Activated B cell treated with CpG ODN at 0.5 μM for 24 hours (primary cell): ENCODE data around the gene P4HB. TPM values are rescaled to one million over a fixed set of nuclear protein-coding genes. Genes with fewer than 3 reads are reported as not detected.

Source experiments
- ATAC-seq: fragments of 200-7000 bp; cut with Tn5 transposase; one replicate; pipeline ENCODE4 v1.10.0; 2021; ENCODE audit warnings: low read depth, mild to moderate bottlenecking, moderate library complexity
- CTCF ChIA-PET: fragments of 350-600 bp; sonication (Branson Sonifier 250); formaldehyde crosslinking; loops from one replicate; lab custom pipeline; 2021; ENCODE audit warnings: antibody characterized with exemption; lab: Charles Lee
- POLR2A ChIA-PET: fragments of 350-600 bp; sonication (Branson Sonifier 250); formaldehyde crosslinking; loops from one replicate; lab custom pipeline; 2021; ENCODE audit warnings: antibody characterized with exemption; lab: Charles Lee
- DNase-seq: peaks from one replicate; pipeline ENCODE4 v3.0.0; 2022
- H3K27ac Mint-ChIP-seq: one replicate; pipeline ENCODE4 v1.8.0; 2020; ENCODE audit warnings: mixed read lengths
- H3K27me3 Mint-ChIP-seq: one replicate; pipeline ENCODE4 v1.8.0; 2021; ENCODE audit warnings: mixed read lengths
- H3K36me3 Mint-ChIP-seq: one replicate; pipeline ENCODE4 v1.8.0; 2021; ENCODE audit warnings: low read depth, mixed read lengths
- H3K4me1 Mint-ChIP-seq: one replicate; pipeline ENCODE4 v1.8.0; 2021; ENCODE audit warnings: mixed read lengths
- H3K4me3 Mint-ChIP-seq: one replicate; pipeline ENCODE4 v1.8.0; 2020; ENCODE audit warnings: mild to moderate bottlenecking, mixed read lengths
- H3K9me3 Mint-ChIP-seq: one replicate; pipeline ENCODE4 v1.8.0; 2020; ENCODE audit warnings: mixed read lengths
- CTCF ChIP-seq: fragments of 200-600 bp; IDR thresholded peaks from one replicate; pipeline ENCODE4 v1.8.0; 2022; ENCODE audit warnings: antibody characterized with exemption, mild to moderate bottlenecking
- intact Hi-C: fragments of 100-400 bp; cut with micrococcal nuclease; formaldehyde crosslinking; loops from one replicate; pipeline ENCODE4 v1.15.1; 2024
- total RNA-seq: library from RNA; stranded (reverse); gene quantifications from 2 replicates; pipeline ENCODE4 v1.2.3, GENCODE V29; 2022

Gene P4HB
- total RNA-seq, 1 donor from 2014 or later: 225 TPM

GRCh38 chr17:81831957-81832607, 28.3 kb downstream of the P4HB start:
- H3K36me3 Mint-ChIP-seq: peaks cover 6% of the 10 kb centered on the region
- H3K27ac Mint-ChIP-seq: peak overlapping the region; percentile 91
- ChIA-PET CTCF (no interaction called here), POLR2A (interaction anchor here (0.6 to 2.1 kb wide), 5 partner anchors 22 to 605 kb away, joined by 3 to 6 read pairs (median 5); partner anchors contain the start of genes DCXR, NPLOC4 and TSPAN10)
- intact Hi-C loops: loop anchor here (1.0 kb wide), 1 partner anchor 97 kb away; no protein-coding TSS in a partner anchor
- H3K9me3 Mint-ChIP-seq: no peaks in the 10 kb centered on the region
- H3K4me3 Mint-ChIP-seq: peak overlapping the region; percentile 92
- ATAC-seq: peak; percentile 23
- no peaks in the 10 kb centered on the region for H3K27me3 Mint-ChIP-seq
- peaks cover 25% of the 10 kb centered on the region for H3K4me1 Mint-ChIP-seq
- peak; percentile 23 for DNase-seq
- TF ChIP-seq CTCF: no peak

GRCh38 chr17:81831563-81831956, 28.8 kb downstream of the P4HB start:
- DNase-seq: no peak
- ChIA-PET POLR2A (interaction anchor here (0.6 kb wide), 1 partner anchor 109 kb away, joined by 3 read pairs; no protein-coding TSS in a partner anchor), CTCF (no interaction called here)
- no peaks in the 10 kb centered on the region for H3K27me3 Mint-ChIP-seq
- H3K4me3 Mint-ChIP-seq: peak overlapping the region; percentile 92
- H3K4me1 Mint-ChIP-seq: peaks cover 25% of the 10 kb centered on the region
- no peak for ATAC-seq
- intact Hi-C loops: no loop called here
- no peak for TF ChIP-seq CTCF
- H3K27ac Mint-ChIP-seq: peak overlapping the region; percentile 91
- H3K9me3 Mint-ChIP-seq: no peaks in the 10 kb centered on the region
- peaks cover 6% of the 10 kb centered on the region for H3K36me3 Mint-ChIP-seq

- DNase-seq: no peak
- POLR2A ChIA-PET: no interaction called here
- Mint-ChIP-seq H3K4me3 (no peak overlapping the region), H3K4me1 (peaks cover 29% of the 10 kb centered on the region), H3K27ac (no peak overlapping the region), H3K36me3 (peaks cover 9% of the 10 kb centered on the region), H3K9me3 (no peaks in the 10 kb centered on the region), H3K27me3 (no peaks in the 10 kb centered on the region)
- CTCF ChIA-PET: no interaction called here
- no peak for ATAC-seq
- intact Hi-C loops: no loop called here
- TF ChIP-seq CTCF: no peak
These were observed 30.5 kb downstream of the P4HB start for GRCh38 chr17:81829858-81830257.

- H3K4me1 Mint-ChIP-seq: peaks cover 26% of the 10 kb centered on the region
- no peak for ATAC-seq
- H3K27ac Mint-ChIP-seq: no peak overlapping the region
- POLR2A ChIA-PET: interaction anchor here (0.5 kb wide), 1 partner anchor 13 kb away, joined by 4 read pairs; no protein-coding TSS in a partner anchor
- DNase-seq: no peak
- no peaks in the 10 kb centered on the region for H3K27me3 Mint-ChIP-seq
- H3K4me3 Mint-ChIP-seq: no peak overlapping the region
- intact Hi-C loops: no loop called here
- TF ChIP-seq CTCF: no peak
- no peaks in the 10 kb centered on the region for H3K9me3 Mint-ChIP-seq
- peaks cover 15% of the 10 kb centered on the region for H3K36me3 Mint-ChIP-seq
- CTCF ChIA-PET: no interaction called here
These were observed 31.7 kb downstream of the P4HB start for GRCh38 chr17:81828656-81829055.

GRCh38 chr17:81825841-81826466, 34.4 kb downstream of the P4HB start:
- H3K36me3 Mint-ChIP-seq: peaks cover 17% of the 10 kb centered on the region
- peaks cover 11% of the 10 kb centered on the region for H3K4me1 Mint-ChIP-seq
- ChIA-PET POLR2A (interaction anchor here (0.6 to 0.7 kb wide), 3 partner anchors 9 to 814 kb away, joined by 3 to 5 read pairs (median 3); partner anchors contain the start of gene PPP1R27), CTCF (no interaction called here)
- no peak for ATAC-seq
- no peak for DNase-seq
- no peak overlapping the region for H3K4me3 Mint-ChIP-seq
- no peaks in the 10 kb centered on the region for H3K9me3 Mint-ChIP-seq
- H3K27ac Mint-ChIP-seq: no peak overlapping the region
- intact Hi-C loops: no loop called here
- no peaks in the 10 kb centered on the region for H3K27me3 Mint-ChIP-seq
- no peak for TF ChIP-seq CTCF
